HG02642 (cell line): ENCODE measurements around the gene PMAIP1.

ENCODE experiments used
- ATAC-seq: cut with Tn5 transposase; IDR thresholded peaks from one replicate; pipeline ENCODE4 v1.9.1; 2021; ENCODE audit warnings: mild to moderate bottlenecking; ENCODE audit not compliant: unreplicated experiment, poor library complexity

PMAIP1 gene

GRCh38 chr18:59942601-59943000 is 42.8 kb downstream of the PMAIP1 start:
- no peak for ATAC-seq

GRCh38 chr18:59945544-59945943 is 45.7 kb downstream of the PMAIP1 start:
- ATAC-seq, result no peak

GRCh38 chr18:59950215-59950944 is 50.6 kb downstream of the PMAIP1 start:
- peak; percentile 47 for ATAC-seq

GRCh38 chr18:59951591-59951990 is 51.8 kb downstream of the PMAIP1 start:
- no peak for ATAC-seq

- ATAC-seq, result no peak
Measured at GRCh38 chr18:59952283-59953007, 52.6 kb downstream of the PMAIP1 start.
